A549 (cell line): ENCODE data around the gene SLC6A18.

Source experiments
- POLR2A ChIP-seq: IDR thresholded peaks from 2 replicates; pipeline ENCODE4 v1.6.1; 2012; ENCODE audit warnings: mild to moderate bottlenecking, low read length
- TF ChIP-seq, protein P1 (sequence below): fragments of >200 bp; sonication (Bioruptor Twin); formaldehyde crosslinking; IDR thresholded peaks from 3 replicates; pipeline ENCODE4 v1.5.1; 2016

- TF ChIP-seq, protein P1, sequence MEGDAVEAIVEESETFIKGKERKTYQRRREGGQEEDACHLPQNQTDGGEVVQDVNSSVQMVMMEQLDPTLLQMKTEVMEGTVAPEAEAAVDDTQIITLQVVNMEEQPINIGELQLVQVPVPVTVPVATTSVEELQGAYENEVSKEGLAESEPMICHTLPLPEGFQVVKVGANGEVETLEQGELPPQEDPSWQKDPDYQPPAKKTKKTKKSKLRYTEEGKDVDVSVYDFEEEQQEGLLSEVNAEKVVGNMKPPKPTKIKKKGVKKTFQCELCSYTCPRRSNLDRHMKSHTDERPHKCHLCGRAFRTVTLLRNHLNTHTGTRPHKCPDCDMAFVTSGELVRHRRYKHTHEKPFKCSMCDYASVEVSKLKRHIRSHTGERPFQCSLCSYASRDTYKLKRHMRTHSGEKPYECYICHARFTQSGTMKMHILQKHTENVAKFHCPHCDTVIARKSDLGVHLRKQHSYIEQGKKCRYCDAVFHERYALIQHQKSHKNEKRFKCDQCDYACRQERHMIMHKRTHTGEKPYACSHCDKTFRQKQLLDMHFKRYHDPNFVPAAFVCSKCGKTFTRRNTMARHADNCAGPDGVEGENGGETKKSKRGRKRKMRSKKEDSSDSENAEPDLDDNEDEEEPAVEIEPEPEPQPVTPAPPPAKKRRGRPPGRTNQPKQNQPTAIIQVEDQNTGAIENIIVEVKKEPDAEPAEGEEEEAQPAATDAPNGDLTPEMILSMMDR: no peak
- no peak for TF ChIP-seq POLR2A
These were observed 46.4 kb upstream of the SLC6A18 start for GRCh38 chr5:1178529-1179382.
